Endometrial microvascular endothelial cells (primary cell): ENCODE results near the gene ZDHHC16. TPM values are rescaled to one million over a fixed set of nuclear protein-coding genes. Genes with fewer than 3 reads are reported as not detected.

Experiments used
- in situ Hi-C: cut with HindIII; loops from 2 replicates; pipeline ENCODE4 v1.10.0; 2017; ENCODE audit warnings: low sequenced_read_pairs, low pct_unique_long_range_greater_than_20kb; ENCODE audit errors: inconsistent ontology term
- total RNA-seq: library from RNA; depleted of rRNA; stranded (reverse); fragments of >200 nt; gene quantifications from one replicate; pipeline ENCODE4 v1.2.3, GENCODE V29; 2015; ENCODE audit errors: inconsistent ontology term

ZDHHC16 gene
- total RNA-seq, 1 donor from 2014 or later = 62.8 TPM

GRCh38 chr10:97427571-97428179 lies 18.3 kb upstream of the ZDHHC16 start:
- in situ Hi-C loops = no loop called here

DNA sequence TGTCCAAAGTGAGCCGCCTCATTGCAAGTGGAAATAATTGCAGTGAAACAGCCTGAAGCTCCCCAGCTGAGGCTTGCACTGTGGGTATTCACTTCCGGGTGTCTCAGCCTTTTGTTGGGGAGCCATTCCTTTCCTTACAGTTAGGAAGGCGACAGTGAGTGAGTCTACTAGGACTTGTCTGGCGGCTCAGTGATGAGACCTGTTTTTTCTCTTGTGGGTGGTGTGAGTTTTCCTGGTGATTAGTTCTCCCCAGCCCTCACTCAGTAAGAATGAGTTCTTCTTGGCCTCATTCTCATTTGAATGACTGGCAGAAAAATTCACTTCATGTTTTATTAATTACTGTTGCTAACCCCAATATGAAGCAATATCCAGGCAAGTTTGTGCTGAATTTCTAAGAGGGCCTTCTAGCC lies 17.4 kb upstream of the ZDHHC16 start:
- in situ Hi-C loops = no loop called here

- in situ Hi-C loops = no loop called here
Measured at GRCh38 chr10:97434055-97434454, 11.9 kb upstream of the ZDHHC16 start.

GRCh38 chr10:97434557-97434956 lies 11.4 kb upstream of the ZDHHC16 start:
- in situ Hi-C loops = no loop called here

DNA sequence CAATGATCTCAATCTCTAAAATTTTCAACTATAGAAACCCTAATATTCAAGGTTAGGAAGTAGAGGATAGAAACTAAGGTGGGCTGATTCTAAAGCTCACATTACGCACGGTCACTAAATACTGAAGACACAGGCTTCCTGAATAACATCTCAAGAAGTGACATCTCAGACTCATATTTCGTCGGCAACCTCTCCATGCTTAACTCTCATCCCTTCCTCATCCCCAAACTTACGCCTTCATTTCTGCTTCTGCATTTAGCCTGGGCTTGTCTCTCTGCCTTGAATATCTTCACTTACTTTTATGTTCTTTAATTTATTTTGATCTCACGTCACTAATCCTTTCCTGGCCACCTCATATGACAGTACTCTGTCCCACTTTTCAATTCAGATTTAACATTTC lies 10.8 kb upstream of the ZDHHC16 start:
- in situ Hi-C loops = no loop called here

DNA sequence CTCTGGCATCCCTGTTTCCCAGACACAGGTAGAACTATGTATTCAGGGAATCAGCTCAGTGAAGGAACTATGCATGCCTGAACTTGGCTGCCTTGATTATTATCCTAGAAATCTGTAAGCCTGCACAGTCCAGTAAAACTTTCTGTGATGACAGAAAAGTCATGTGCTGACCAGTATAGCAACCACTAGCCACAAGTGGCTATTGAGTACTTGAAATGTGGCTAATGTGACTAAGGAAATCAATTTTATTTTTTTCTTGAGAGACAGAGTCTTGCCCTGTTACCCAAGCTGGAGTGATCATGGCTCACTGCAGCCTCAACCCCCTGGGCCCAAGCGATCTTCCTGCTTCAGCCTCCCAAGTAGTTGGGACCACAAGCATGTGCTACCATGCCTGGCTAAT lies 3.7 kb upstream of the ZDHHC16 start:
- in situ Hi-C loops = no loop called here

DNA sequence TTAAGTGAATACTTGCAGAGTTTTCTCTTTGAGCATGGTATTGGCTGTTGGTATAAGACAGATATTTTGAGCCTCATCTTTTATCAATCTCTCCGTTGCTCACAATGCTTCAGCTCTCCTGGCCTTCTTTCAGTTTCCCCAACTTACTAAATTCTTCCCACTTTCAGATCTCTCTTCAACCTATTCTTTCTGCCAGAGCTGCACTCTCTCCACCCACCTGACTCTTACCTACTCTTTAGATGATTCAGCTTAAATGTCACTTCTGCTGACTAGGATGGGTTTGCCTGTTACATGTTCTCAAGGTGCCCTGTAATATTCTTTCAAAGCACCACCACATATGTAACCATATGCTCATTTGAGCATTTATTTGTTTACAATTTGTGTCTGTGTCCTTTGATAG lies 1.8 kb upstream of the ZDHHC16 start:
- in situ Hi-C loops = no loop called here

DNA sequence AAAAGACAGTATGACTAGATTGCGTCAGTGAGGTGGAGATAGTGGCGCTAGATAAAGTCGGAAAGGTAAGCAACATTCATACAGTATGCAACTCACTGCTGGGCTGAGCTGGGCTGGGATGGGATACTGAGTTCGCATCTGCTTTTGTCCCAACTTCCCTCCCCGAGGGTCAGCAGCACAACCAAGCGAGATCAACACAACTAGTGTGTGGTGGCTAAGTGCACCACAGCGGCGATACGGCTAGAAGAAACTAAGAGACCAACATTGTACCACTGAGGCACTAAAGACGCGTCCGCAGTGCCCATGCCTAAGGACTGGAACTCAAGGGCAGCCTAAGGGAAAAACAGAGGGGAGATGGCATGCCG lies 636 bp upstream of the ZDHHC16 start:
- in situ Hi-C loops = no loop called here

GRCh38 chr10:97450828-97451227 lies 4.9 kb downstream of the ZDHHC16 start:
- in situ Hi-C loops = no loop called here

GRCh38 chr10:97451605-97452004 lies 5.6 kb downstream of the ZDHHC16 start:
- in situ Hi-C loops = no loop called here

DNA sequence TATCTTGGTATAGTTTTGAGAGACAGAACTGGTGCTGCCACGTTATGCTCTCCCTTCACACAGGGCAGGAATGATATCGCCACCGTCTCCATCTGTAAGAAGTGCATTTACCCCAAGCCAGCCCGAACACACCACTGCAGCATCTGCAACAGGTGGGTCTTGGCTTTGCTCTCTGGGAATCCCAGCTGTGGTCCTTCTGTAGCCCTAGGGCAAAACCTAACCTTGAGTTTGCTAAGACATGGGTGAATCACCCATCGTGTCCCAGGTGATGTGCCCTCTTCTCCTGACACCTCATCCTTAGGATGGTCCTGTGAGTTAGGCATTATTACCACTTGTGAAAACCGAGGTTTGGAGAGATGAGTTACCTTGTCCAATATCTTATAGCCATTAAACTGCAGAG lies 6.4 kb downstream of the ZDHHC16 start:
- in situ Hi-C loops = no loop called here

DNA sequence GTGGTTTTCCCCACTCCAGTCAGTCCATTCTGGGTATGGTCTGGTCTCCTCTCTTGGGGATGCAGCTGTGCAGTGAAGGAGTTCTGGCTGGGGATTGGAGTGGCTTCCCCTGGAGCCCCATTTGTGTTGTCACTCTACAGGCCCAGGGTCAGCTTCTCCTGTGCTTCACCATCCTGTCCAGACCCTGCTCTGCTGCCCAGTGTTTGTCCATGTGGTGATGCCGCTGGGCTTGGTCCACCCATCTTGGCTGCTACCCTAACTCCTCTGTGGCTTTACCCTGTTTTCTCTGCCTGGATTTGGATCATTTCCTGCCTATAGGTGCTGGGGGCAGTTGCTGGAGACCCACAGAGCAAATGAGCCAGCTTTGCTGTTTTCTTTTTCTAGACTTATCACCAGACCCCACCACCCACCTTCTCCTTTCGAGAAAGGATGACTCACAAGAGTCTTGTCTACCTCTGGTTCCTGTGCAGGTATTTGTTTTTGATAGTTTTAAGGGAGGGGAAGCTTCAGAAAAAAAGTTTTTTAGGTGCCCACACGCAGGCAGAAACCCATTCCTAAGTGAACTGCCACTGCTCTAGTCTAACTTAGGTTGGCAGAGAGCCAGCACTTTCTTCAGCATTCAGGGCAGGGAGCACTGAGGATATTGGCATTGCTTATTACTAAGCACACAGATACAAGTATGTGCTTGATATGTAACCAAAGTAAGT lies 8.5 kb downstream of the ZDHHC16 start:
- in situ Hi-C loops = no loop called here

DNA sequence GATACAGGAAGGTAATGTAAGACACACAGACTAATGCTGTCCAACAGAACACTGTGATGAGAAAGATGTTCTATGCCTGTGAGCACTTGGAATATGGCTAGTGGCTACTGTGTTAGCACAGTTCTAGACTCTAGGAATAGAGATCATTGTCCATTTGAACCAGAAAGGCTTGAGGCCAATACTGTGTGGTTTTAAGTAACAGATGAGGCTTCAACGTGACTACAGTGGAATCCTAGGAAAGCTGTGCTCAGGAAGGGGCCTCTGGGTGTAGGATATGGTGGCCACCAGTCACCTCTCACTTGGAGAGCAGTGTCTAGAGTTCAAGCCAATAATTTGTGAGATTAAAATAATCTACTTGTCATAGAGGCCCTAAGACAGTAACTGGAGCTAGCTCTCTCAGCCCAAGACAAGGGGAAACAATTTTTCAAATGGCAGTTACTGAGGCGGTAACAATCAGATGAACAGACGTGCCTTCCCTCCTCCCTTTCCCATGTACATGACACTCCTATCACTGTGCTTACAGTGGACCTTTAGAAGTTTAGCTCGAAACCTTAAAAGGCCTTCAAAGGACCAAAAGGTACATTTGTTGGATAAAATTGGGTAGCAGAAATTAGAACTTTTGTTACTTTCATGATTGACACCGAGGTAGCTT lies 10.2 kb downstream of the ZDHHC16 start:
- in situ Hi-C loops = no loop called here

DNA sequence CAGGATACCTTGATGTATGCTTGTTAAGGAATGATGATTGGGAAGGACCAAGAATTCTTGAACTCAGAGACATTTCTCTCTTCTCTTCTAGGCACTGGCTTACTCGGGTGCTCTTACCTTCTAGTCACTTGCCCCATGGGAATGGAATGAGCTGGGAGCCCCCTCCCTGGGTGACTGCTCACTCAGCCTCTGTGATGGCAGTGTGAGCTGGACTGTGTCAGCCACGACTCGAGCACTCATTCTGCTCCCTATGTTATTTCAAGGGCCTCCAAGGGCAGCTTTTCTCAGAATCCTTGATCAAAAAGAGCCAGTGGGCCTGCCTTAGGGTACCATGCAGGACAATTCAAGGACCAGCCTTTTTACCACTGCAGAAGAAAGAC lies 10.7 kb downstream of the ZDHHC16 start:
- in situ Hi-C loops = no loop called here

DNA sequence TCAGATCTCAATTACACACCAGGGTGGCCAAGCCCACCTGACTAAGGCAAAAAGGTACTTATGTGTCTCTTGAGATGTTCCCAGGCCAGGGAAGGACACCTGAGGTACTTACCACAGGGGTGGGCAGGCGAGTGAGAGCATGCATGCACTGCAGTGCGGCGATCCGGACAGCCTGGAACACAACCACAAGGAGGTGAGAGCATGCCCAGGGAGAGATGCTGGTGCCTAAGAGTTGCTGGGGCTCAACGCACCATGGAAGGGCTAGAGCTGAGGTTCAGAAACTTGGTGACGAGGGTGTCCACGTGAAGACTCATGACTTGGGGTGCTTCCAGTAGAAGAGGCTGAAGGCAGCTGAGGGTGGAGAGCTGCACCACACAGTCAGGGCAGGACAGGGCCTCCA lies 13.1 kb downstream of the ZDHHC16 start:
- in situ Hi-C loops = no loop called here

GRCh38 chr10:97459933-97460332 lies 14.0 kb downstream of the ZDHHC16 start:
- in situ Hi-C loops = no loop called here

DNA sequence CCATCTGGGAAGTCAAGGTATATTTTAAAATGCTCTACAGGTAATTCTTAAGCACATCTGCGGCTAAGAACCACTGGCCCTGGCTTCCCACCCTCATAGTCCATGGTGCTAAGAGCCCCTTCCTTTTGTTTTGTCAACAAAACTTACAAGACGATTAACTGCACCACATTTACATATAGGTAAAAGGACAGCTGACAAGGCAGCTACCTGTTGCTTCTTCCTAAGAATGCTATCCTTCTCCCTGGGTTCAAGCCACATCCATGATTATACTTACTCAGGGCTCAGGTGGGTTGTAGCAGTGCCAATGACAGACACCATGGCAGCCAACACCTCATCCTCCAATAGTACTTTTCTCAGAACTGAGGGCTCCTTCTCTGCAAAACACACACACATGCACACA lies 16.3 kb downstream of the ZDHHC16 start:
- in situ Hi-C loops = no loop called here

- in situ Hi-C loops = no loop called here
Measured at GRCh38 chr10:97463363-97464132, 17.6 kb downstream of the ZDHHC16 start.

- in situ Hi-C loops = no loop called here
Measured at GRCh38 chr10:97464226-97464625, 18.3 kb downstream of the ZDHHC16 start.

GRCh38 chr10:97465982-97466381 lies 20.0 kb downstream of the ZDHHC16 start:
- in situ Hi-C loops = no loop called here
